ENCODE data around the gene ELL2. TPM values are rescaled to one million over a fixed set of nuclear protein-coding genes. Genes with fewer than 3 reads are reported as not detected.
A peak's percentile ranks its signal among the peaks of the same experiment; 100 is the strongest.

Gene ELL2
- total and polyA plus RNA-seq, 2 of the 13 experiments (the other 11 are each of a cell fraction or from before 2014, with no cell fraction given): 78.9 to 97.1 TPM

GRCh38 chr5:95861221-95861863 is 100.3 kb downstream of the ELL2 start (continued):
- TF ChIP-seq SMC3 (IDR thresholded peaks at IDR 0.05; ENCODE audit: low read length): peak; percentile 43; the same call in 1 of the 2 replicates
- TF ChIP-seq ZNF792 (CRISPR knock-in tag; IDR thresholded peaks at IDR 0.05): 0 out of 2 replicates have a peak, but pooled peaks have one; percentile 65
- no peak for TF ChIP-seq ZNF446 (CRISPR knock-in tag; IDR thresholded peaks at IDR 0.05)
- no peak for TF ChIP-seq ATRX (CRISPR knock-in tag; IDR thresholded peaks at IDR 0.05; ENCODE audit: borderline replicate concordance)
- TF ChIP-seq SRSF1 (optimal IDR thresholded peaks at IDR 0.05; ENCODE audit: low read depth, low read length): no peak
- 0 out of 2 replicates have a peak, but pooled peaks have one; percentile 44 for TF ChIP-seq E2F2 (CRISPR knock-in tag; IDR thresholded peaks at IDR 0.05; ENCODE audit: borderline replicate concordance)
- no peak for TF ChIP-seq ZNF678 (CRISPR knock-in tag; IDR thresholded peaks at IDR 0.05)
- TF ChIP-seq ZBTB1 (CRISPR knock-in tag; IDR thresholded peaks at IDR 0.05; ENCODE audit: borderline replicate concordance): no peak
- no peak for TF ChIP-seq CHD2 (IDR thresholded peaks at IDR 0.05; ENCODE audit: low read depth, low read length)
- peak; percentile 23; the same call in 1 of the 2 replicates for TF ChIP-seq ZNF652 (CRISPR knock-in tag; IDR thresholded peaks at IDR 0.05; ENCODE audit: borderline replicate concordance, low read depth)
- TF ChIP-seq ELF1 (CRISPR knock-in tag; IDR thresholded peaks at IDR 0.05): peak; percentile 53; the same call in 1 of the 2 replicates
- no peak for TF ChIP-seq ZFP62 (CRISPR knock-in tag; IDR thresholded peaks at IDR 0.05)
- 0 out of 2 replicates have a peak, but pooled peaks have one; percentile 26 for TF ChIP-seq ZKSCAN5 (CRISPR knock-in tag; IDR thresholded peaks at IDR 0.05)
- TF ChIP-seq HDAC1 (CRISPR knock-in tag; IDR thresholded peaks at IDR 0.05): peak; percentile 75
- no peak for TF ChIP-seq ZC3H13 (CRISPR knock-in tag; IDR thresholded peaks at IDR 0.05)
- 0 out of 2 replicates have a peak, but pooled peaks have one; percentile 44 for TF ChIP-seq ZNF503 (CRISPR knock-in tag; IDR thresholded peaks at IDR 0.05)
- peak; percentile 75; the same call in 1 of the 2 replicates for TF ChIP-seq TBX2 (CRISPR knock-in tag; IDR thresholded peaks at IDR 0.05; ENCODE audit: borderline replicate concordance)
- no peak for TF ChIP-seq ZNF513 (CRISPR knock-in tag; conservative IDR thresholded peaks at IDR 0.05)
- TF ChIP-seq ETS1 (CRISPR knock-in tag; IDR thresholded peaks at IDR 0.05): no peak
- no peak for TF ChIP-seq TERF1 (CRISPR knock-in tag; IDR thresholded peaks at IDR 0.05)
- no peak for TF ChIP-seq THAP7 (CRISPR knock-in tag; IDR thresholded peaks at IDR 0.05)
- TF ChIP-seq ZNF24 (IDR thresholded peaks at IDR 0.05): no peak
- no peak for TF ChIP-seq ZSCAN22 (CRISPR knock-in tag; IDR thresholded peaks at IDR 0.05)

All from HepG2 (cell line).